ENCODE results near the gene UBE2E2. TPM values are rescaled to one million over a fixed set of nuclear protein-coding genes. Genes with fewer than 3 reads are reported as not detected.
A peak's percentile ranks its signal among the peaks of the same experiment; 100 is the strongest.

The UBE2E2 gene
- total and polyA plus RNA-seq, 3 experiments from 2014 or later: 0.86 to 8.0 (median 0.92) TPM

DNA sequence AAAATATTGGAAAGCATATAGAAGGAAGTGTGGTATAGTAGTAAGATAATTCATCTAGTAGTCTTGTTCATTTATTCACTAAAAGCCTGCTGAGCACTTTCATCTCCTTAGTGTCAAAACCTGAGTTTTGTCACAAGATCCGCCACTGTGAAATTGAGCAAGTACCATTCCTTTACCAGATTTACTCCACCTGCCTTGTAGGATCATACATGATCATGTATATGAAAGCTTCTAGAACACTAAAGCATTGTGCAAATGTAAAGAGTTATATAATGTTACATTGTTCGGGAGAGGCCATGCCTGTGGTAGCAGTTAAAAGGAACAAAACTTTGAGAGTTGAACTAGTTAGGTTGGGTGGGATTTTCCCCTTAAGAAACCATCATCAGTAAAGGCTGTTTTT, 35.0 kb downstream of the UBE2E2 start:
- POLR2A ChIA-PET: no interaction called here

GRCh38 chr3:23238578-23238977, 35.5 kb downstream of the UBE2E2 start:
- no peak for DNase-seq
- no peak overlapping the region for H3K4me3 ChIP-seq (ENCODE audit: low read length)
- no peak overlapping the region for H3K27ac ChIP-seq (ENCODE audit: low read depth, low read length)
- Mint-ChIP-seq H3K9me3 (peaks cover 0 to 6% (median 0%) of the 10 kb centered on the region in 5 donors), H3K27ac (no peak overlapping the region), H3K36me3 (no peaks in the 10 kb centered on the region), H3K4me3 (no peak overlapping the region), H3K27me3 (no peaks in the 10 kb centered on the region), H3K4me1 (no peaks in the 10 kb centered on the region)
- H3K36me3 ChIP-seq (ENCODE audit: insufficient read depth, low read length): no peaks in the 10 kb centered on the region
- H3K27me3 ChIP-seq (ENCODE audit: insufficient read depth, low read length, poor library complexity, severe bottlenecking): no peaks in the 10 kb centered on the region
- no peaks in the 10 kb centered on the region for H3K4me1 ChIP-seq (ENCODE audit: insufficient read depth, low read length)
- ChIA-PET POLR2A (no interaction called here), CTCF (no interaction called here)
- no peaks in the 10 kb centered on the region for H3K9me3 ChIP-seq (ENCODE audit: low read length)

More for the DNA sequence above, 35.0 kb downstream of the UBE2E2 start:
- no peaks in the 10 kb centered on the region for H3K27me3 ChIP-seq (ENCODE audit: insufficient read depth, low read length, poor library complexity, severe bottlenecking)
- no peaks in the 10 kb centered on the region for H3K36me3 Mint-ChIP-seq
- no peak overlapping the region for H3K27ac Mint-ChIP-seq
- H3K36me3 ChIP-seq (ENCODE audit: insufficient read depth, low read length): no peaks in the 10 kb centered on the region
- CTCF ChIA-PET: no interaction called here
- no peaks in the 10 kb centered on the region for H3K27me3 Mint-ChIP-seq
- no peak overlapping the region for H3K27ac ChIP-seq (ENCODE audit: low read depth, low read length)
- H3K9me3 ChIP-seq (ENCODE audit: low read length): no peaks in the 10 kb centered on the region
- no peak for DNase-seq
- peaks cover 0 to 6% (median 0%) of the 10 kb centered on the region in 5 donors for H3K9me3 Mint-ChIP-seq
- H3K4me3 ChIP-seq (ENCODE audit: low read length): no peak overlapping the region
- no peak overlapping the region for H3K4me3 Mint-ChIP-seq
- no peaks in the 10 kb centered on the region for H3K4me1 ChIP-seq (ENCODE audit: insufficient read depth, low read length)
- no peaks in the 10 kb centered on the region for H3K4me1 Mint-ChIP-seq

DNA sequence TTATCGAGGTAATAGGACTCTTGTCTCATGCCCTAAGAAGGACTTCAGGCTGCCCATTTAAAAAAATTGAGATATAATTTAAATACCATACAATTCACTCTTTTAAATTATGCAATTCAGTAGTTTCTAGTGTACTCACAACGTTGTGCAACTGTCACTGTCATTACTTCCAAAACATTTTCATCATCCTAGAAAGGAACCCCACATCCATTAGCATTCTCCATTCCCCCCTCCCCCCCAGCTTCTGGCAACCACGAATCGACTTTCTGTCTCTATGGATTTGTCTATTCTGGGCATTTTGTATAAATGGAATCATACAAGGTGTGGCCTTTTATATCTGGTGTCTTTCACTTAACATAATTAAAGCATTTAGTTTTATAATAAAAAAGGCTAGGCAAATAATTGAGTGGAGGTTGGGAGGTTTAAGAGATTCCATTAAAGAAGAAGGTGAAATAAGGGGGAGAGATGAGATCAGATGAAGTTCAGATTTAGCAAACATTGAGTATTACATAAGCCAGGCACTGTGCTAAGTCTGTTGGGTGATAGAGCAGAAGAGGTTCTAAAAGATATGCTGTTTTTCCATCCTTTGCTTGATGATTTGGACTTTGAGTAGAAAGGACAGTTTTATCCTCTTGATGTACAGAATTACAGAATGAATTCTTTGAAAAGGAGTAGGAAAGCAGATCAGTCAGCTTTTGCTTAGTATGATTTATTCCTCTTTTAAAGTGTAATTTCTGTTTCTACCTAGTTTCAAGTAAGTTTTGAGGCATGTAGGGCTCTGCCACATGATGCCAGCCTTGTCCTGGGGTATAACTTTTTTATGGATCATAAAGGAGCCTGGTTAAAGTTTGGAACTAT, 36.3 kb downstream of the UBE2E2 start:
- no peak overlapping the region for H3K4me3 Mint-ChIP-seq
- no peaks in the 10 kb centered on the region for H3K4me1 Mint-ChIP-seq
- H3K4me3 ChIP-seq (ENCODE audit: low read length): no peak overlapping the region
- H3K27ac ChIP-seq (ENCODE audit: low read depth, low read length): no peak overlapping the region
- H3K36me3 ChIP-seq (ENCODE audit: insufficient read depth, low read length): no peaks in the 10 kb centered on the region
- H3K9me3 ChIP-seq (ENCODE audit: low read length): no peaks in the 10 kb centered on the region
- no peaks in the 10 kb centered on the region for H3K27me3 Mint-ChIP-seq
- peaks cover 0 to 4% (median 0%) of the 10 kb centered on the region in 5 donors for H3K9me3 Mint-ChIP-seq
- no peaks in the 10 kb centered on the region for H3K4me1 ChIP-seq (ENCODE audit: insufficient read depth, low read length)
- no peaks in the 10 kb centered on the region for H3K36me3 Mint-ChIP-seq
- ChIA-PET POLR2A (no interaction called here), CTCF (no interaction called here)
- no peak for DNase-seq
- no peak overlapping the region for H3K27ac Mint-ChIP-seq
- no peaks in the 10 kb centered on the region for H3K27me3 ChIP-seq (ENCODE audit: insufficient read depth, low read length, poor library complexity, severe bottlenecking)

GRCh38 chr3:23240171-23240785, 37.2 kb downstream of the UBE2E2 start:
- no peaks in the 10 kb centered on the region for H3K4me1 Mint-ChIP-seq
- Histone ChIP-seq H3K9me3 (ENCODE audit: low read length) (no peaks in the 10 kb centered on the region), H3K4me3 (ENCODE audit: low read length) (no peak overlapping the region), H3K27ac (ENCODE audit: low read depth, low read length) (no peak overlapping the region), H3K36me3 (ENCODE audit: insufficient read depth, low read length) (no peaks in the 10 kb centered on the region), H3K27me3 (ENCODE audit: insufficient read depth, low read length, poor library complexity, severe bottlenecking) (no peaks in the 10 kb centered on the region), H3K4me1 (ENCODE audit: insufficient read depth, low read length) (no peaks in the 10 kb centered on the region)
- no peaks in the 10 kb centered on the region for H3K27me3 Mint-ChIP-seq
- ChIA-PET CTCF (no interaction called here), POLR2A (no interaction called here)
- no peak for DNase-seq
- no peaks in the 10 kb centered on the region for H3K36me3 Mint-ChIP-seq
- no peak overlapping the region for H3K4me3 Mint-ChIP-seq
- peaks cover 0 to 4% (median 0%) of the 10 kb centered on the region in 5 donors for H3K9me3 Mint-ChIP-seq
- H3K27ac Mint-ChIP-seq: no peak overlapping the region

DNA sequence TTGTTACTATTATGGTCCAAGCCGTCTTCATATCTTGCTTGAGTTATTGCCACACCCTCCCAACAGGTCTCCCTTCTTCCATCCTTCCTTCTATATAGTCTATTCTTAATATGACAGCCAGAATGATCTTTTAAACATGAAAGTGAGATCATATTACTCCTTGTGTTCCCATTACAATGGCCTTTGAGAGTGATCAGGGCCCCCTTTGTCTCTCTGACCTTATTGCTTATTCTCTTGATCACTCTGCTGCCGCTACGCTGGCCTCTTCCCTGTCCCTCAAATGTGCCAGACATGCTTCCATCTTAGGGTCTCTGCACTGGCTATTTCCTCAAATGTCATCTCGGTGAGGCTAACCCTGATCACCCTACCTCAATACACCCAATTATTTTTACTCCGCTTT, 38.1 kb downstream of the UBE2E2 start:
- ChIA-PET CTCF (no interaction called here), POLR2A (no interaction called here)
- Mint-ChIP-seq H3K27me3 (no peaks in the 10 kb centered on the region), H3K27ac (peak overlapping the region in 1 of 8 donors; percentile 0), H3K36me3 (no peaks in the 10 kb centered on the region), H3K9me3 (peaks cover 0 to 4% (median 0%) of the 10 kb centered on the region in 5 donors), H3K4me3 (no peak overlapping the region), H3K4me1 (no peaks in the 10 kb centered on the region)
- Histone ChIP-seq H3K27ac (ENCODE audit: low read depth, low read length) (no peak overlapping the region), H3K4me3 (ENCODE audit: low read length) (no peak overlapping the region), H3K36me3 (ENCODE audit: insufficient read depth, low read length) (no peaks in the 10 kb centered on the region), H3K9me3 (ENCODE audit: low read length) (no peaks in the 10 kb centered on the region), H3K4me1 (ENCODE audit: insufficient read depth, low read length) (no peaks in the 10 kb centered on the region), H3K27me3 (ENCODE audit: insufficient read depth, low read length, poor library complexity, severe bottlenecking) (no peaks in the 10 kb centered on the region)
- DNase-seq: no peak

DNA sequence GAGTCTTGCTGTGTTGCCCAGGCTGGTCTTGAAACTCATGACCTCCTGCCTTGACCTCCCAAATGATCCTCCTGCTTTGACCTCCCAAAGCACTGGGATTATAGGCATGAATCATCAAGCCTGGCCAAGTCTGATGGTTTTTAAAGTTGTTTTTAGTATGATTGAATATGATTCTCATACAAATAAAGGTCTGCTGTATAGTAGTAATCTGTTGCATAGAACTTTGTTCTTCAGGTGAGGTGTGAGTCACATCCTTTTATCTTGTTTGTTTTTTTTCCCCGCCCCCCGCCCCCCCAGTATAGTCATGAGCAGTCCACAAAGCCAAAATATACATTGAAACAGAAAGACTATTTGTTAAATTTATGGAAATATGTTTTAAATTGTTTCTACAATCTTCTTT, 39.0 kb downstream of the UBE2E2 start:
- POLR2A ChIA-PET: no interaction called here
- H3K27ac ChIP-seq (ENCODE audit: low read depth, low read length): no peak overlapping the region
- H3K27me3 Mint-ChIP-seq: no peaks in the 10 kb centered on the region

DNA sequence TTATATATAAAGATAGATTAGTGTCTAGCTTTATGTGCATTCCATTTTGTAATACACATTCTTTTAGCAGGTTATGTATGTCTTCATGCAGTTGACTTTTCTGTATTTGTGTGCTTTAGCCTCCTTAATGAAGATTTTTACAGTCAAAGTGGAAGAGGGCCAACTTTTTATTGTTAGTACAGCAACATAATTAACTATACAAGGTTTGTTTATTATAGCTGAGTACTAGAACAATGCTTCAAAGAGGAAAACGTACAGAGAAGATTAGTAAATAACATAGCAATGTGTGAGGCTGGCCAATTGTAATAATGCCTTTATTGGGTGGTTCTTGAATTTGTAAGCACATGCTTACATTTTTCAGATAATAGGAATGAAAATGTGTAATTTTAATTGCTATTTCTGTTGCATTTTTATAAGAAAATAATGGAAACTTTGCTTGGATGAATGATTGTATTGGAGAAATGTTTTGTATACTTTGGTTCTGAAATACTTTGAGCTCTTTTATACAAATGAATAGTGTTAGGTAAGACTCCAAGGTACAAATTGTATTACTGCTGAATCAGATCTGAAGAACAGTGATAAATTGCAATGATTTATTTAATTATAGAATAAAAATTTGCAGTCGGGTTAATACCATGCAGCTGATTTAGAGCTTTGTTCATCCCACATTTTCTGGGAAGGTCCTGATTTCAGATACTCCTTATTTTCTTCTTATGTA, 41.4 kb downstream of the UBE2E2 start:
- Mint-ChIP-seq H3K4me1 (no peaks in the 10 kb centered on the region), H3K9me3 (peaks cover 0 to 4% (median 1%) of the 10 kb centered on the region in 5 donors), H3K4me3 (no peak overlapping the region), H3K36me3 (no peaks in the 10 kb centered on the region), H3K27me3 (no peaks in the 10 kb centered on the region), H3K27ac (no peak overlapping the region)
- POLR2A ChIA-PET: no interaction called here
- Histone ChIP-seq H3K27ac (ENCODE audit: low read depth, low read length) (no peak overlapping the region), H3K9me3 (ENCODE audit: low read length) (no peaks in the 10 kb centered on the region), H3K4me1 (ENCODE audit: insufficient read depth, low read length) (no peaks in the 10 kb centered on the region), H3K4me3 (ENCODE audit: low read length) (no peak overlapping the region), H3K36me3 (ENCODE audit: insufficient read depth, low read length) (no peaks in the 10 kb centered on the region), H3K27me3 (ENCODE audit: insufficient read depth, low read length, poor library complexity, severe bottlenecking) (no peaks in the 10 kb centered on the region)
- CTCF ChIA-PET: no interaction called here
- no peak for DNase-seq

More for the DNA sequence above, 39.0 kb downstream of the UBE2E2 start:
- Mint-ChIP-seq H3K4me1 (no peaks in the 10 kb centered on the region), H3K9me3 (peaks cover 0 to 4% (median 0%) of the 10 kb centered on the region in 5 donors), H3K4me3 (no peak overlapping the region), H3K36me3 (no peaks in the 10 kb centered on the region), H3K27ac (no peak overlapping the region)
- no peak for DNase-seq
- H3K4me3 ChIP-seq (ENCODE audit: low read length): no peak overlapping the region
- H3K36me3 ChIP-seq (ENCODE audit: insufficient read depth, low read length): no peaks in the 10 kb centered on the region
- H3K9me3 ChIP-seq (ENCODE audit: low read length): no peaks in the 10 kb centered on the region
- CTCF ChIA-PET: no interaction called here
- no peaks in the 10 kb centered on the region for H3K27me3 ChIP-seq (ENCODE audit: insufficient read depth, low read length, poor library complexity, severe bottlenecking)
- no peaks in the 10 kb centered on the region for H3K4me1 ChIP-seq (ENCODE audit: insufficient read depth, low read length)

DNA sequence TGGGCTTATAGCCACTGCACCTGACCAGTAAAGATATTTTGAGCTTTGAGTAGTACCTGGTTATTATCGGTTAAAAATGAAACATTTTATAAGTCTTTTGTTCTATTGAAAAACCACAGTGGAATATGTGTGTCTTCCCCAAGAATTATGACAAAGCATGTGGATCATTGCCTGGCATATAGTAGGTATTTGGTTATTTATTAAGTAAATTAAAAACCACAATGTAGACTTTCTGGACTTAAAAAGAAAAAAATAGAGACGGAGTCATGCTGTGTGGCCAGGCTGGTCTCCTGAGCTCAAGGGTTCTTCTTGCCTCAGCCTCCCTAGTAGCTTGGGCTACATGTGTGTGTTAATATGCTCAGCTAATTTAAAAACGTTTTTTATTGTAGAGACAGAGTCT, 43.5 kb downstream of the UBE2E2 start:
- POLR2A ChIA-PET: no interaction called here
- no peak for DNase-seq
- Histone ChIP-seq H3K27me3 (ENCODE audit: insufficient read depth, low read length, poor library complexity, severe bottlenecking) (no peaks in the 10 kb centered on the region), H3K4me3 (ENCODE audit: low read length) (no peak overlapping the region), H3K4me1 (ENCODE audit: insufficient read depth, low read length) (no peaks in the 10 kb centered on the region), H3K9me3 (ENCODE audit: low read length) (no peaks in the 10 kb centered on the region), H3K36me3 (ENCODE audit: insufficient read depth, low read length) (no peaks in the 10 kb centered on the region), H3K27ac (ENCODE audit: low read depth, low read length) (no peak overlapping the region)
- Mint-ChIP-seq H3K27me3 (no peaks in the 10 kb centered on the region), H3K9me3 (peaks cover 0 to 2% (median 0%) of the 10 kb centered on the region in 5 donors), H3K27ac (no peak overlapping the region), H3K4me1 (no peaks in the 10 kb centered on the region), H3K36me3 (no peaks in the 10 kb centered on the region), H3K4me3 (no peak overlapping the region)
- CTCF ChIA-PET: no interaction called here
